GM12801 (cell line): Measurements from ENCODE around the gene CATSPERE.

ENCODE experiments used
- TF ChIP-seq, protein P1 (sequence below): IDR thresholded peaks from one replicate; pipeline ENCODE4 v1.5.1; 2011; ENCODE audit warnings: control low read depth; ENCODE audit not compliant: insufficient read length; ENCODE audit errors: extremely low read depth

Gene CATSPERE

DNA sequence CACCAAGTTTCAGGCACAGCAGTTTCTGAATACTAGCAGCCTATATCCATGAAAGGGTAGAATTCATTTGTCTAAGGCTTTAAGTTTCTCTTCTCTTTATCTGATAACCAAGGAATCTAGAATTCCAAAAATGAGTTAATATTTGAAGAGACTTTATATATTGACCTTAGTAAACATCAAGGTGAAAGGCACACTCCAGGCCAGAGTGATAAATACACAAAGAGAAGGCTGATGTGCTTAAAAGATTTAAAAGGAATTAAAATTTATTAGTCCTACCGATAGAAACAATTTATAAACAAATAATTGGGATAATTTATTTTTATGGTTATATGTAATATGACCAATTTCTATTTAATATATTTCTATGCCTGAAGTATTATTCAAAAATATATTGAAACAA, 98.5 kb downstream of the CATSPERE start:
- TF ChIP-seq, protein P1, sequence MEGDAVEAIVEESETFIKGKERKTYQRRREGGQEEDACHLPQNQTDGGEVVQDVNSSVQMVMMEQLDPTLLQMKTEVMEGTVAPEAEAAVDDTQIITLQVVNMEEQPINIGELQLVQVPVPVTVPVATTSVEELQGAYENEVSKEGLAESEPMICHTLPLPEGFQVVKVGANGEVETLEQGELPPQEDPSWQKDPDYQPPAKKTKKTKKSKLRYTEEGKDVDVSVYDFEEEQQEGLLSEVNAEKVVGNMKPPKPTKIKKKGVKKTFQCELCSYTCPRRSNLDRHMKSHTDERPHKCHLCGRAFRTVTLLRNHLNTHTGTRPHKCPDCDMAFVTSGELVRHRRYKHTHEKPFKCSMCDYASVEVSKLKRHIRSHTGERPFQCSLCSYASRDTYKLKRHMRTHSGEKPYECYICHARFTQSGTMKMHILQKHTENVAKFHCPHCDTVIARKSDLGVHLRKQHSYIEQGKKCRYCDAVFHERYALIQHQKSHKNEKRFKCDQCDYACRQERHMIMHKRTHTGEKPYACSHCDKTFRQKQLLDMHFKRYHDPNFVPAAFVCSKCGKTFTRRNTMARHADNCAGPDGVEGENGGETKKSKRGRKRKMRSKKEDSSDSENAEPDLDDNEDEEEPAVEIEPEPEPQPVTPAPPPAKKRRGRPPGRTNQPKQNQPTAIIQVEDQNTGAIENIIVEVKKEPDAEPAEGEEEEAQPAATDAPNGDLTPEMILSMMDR, result no peak

DNA sequence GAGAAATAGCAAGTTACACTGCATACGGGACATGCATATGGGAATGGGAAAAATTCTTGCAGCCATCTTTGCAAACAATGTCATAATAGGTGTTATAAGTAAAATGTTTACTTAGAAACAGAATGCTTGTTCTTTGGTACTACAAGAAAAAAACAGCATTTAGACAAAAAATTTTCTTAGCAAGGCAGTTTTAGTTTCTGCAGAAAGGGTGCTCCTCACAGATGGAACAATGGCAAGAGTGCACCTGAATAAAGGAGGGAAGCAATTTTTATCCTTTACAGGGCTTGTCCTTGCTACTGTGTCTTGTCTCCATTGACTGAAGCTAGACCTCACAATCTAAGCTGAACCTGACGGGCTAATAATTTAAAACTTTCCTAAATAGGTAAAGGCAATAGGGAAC, 112.7 kb downstream of the CATSPERE start:
- TF ChIP-seq, protein P1, result no peak

DNA sequence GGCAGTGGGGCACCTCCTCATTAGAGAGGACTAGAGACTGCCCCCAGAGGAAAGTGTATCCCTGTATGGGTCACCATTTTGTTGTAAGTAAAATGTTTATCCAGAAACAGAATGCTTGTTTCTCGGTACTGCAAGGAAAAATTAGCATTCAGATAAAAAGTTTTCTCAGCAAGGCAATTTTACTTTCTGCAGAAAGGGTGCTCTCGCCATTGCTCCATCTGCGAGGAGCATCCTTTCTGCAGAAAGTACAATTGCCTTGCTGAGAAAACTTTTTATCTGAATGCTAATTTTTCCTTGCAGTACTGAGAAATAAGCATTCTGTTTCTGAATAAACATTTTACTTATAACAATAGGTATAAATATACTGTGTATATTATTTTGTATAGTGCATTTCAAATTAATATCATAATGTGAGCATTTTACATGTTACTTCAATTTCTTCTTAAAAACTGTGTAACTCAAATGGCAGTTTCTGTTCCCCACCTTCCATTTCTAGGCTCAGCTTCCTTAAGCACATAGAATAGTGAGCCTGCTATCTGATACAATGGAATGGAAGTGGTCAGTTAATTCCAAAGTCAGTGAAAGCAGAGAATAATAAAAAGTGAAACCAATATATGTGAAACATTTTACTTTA, 115.3 kb downstream of the CATSPERE start:
- TF ChIP-seq, protein P1, result no peak

DNA sequence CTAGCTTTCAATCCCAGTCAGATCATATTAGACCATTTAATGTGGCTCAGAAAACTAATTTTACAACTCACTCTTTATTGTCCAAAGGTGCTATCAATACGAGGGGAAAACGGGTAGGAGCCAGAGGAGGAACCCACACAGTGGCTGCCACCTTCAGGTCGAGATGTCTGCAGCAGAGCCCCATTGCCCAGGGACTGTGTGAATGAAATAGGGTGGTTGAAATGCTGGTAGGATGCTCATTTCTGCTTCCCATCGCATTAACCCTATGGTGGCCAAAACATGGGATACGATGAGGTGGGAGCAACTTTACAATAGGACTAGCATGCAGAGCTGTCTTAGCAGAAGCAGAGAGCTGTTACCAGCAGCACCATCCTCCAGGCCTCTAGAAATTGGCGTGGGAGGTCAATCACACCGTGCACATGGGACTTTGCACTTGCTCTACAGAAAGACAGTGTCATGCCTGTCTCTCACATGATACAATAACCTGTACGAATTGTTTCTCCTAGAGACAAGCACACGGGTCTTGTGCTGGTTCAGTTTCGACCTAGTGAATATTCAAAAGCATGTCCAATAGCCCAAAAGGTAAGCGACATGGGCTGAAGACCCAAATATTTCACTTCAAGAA, 122.4 kb downstream of the CATSPERE start:
- TF ChIP-seq, protein P1, result no peak

DNA sequence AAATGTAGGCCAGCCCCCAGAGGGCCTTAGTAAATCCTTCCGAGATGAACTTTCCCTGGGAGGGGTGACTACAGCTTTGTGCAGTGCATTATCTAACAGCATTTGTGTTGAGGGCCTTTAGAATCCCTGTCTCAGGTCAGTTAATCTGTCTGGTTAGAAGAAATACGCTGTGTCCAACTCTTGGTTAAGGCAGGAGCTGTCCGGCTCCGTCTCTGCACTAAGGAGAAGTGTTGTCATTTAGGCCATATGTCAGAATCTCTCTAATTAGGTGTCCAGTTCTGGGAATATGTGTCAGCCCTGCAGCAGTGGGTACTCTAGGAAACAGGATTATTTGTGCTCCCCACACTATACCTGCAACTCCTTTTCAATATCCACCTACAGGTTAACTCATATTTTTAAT, 124.8 kb downstream of the CATSPERE start:
- TF ChIP-seq, protein P1, result no peak

DNA sequence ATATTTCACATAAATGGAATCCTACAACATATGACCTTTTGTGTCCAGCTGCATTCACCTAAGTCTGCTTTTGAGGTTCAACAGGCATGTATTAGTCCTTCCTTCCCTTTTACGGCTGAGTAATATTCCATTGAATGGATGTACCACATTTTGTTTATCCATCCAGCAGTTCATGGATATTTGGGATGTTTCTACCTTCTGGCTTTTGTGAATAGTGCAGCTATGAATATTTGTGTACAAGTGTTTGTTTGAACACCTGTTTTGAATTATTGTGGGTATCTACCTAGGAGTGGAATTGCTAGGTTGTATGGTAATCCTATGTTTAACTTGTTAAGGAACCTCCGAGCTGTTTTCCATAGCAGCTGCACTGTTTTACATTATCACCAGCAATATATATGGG, 129.6 kb downstream of the CATSPERE start:
- TF ChIP-seq, protein P1, result no peak

DNA sequence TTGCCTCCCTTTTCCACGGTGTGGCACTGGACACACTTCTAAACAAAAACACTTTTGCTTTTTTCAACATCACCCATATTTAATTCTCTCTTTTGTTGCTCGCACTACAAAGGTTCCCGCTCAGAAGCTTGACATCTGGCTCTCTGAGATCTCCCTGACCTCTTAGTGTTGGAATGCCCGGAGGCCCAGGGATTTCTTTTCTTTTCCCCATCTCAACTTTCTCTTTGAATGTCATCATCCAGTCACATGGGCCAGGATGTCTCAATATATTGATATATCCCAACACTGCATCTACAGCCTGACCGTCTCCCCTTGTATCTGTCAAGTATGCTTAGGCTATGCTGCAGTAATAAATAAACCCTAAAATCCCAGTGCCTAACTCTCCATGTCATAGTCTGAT, 137.5 kb downstream of the CATSPERE start:
- TF ChIP-seq, protein P1, result no peak
